CD14-positive monocyte (primary cell): ENCODE data around the gene TMEM86B. TPM values are rescaled to one million over a fixed set of nuclear protein-coding genes. Genes with fewer than 3 reads are reported as not detected.

Experiments used
- DNase-seq, 3 donors: peaks; one replicate each; pipeline ENCODE4 v3.0.0-alpha.2; 2011 to 2022
- H2AFZ ChIP-seq: 2 replicates; pipeline ENCODE4 v1.6.0; 2012; ENCODE audit warnings: mild to moderate bottlenecking, low read depth, low read length, inconsistent platforms; ENCODE audit not compliant: insufficient read depth, poor library complexity, severe bottlenecking
- H3K27ac ChIP-seq, 2 donors: 1 replicate in 1 of 2; 2 replicates in 1 of 2; pipeline ENCODE4 v1.5.1; 2012 to 2013; ENCODE audit warnings: low read length in 2 of 2, control low read depth in 1 of 2, inconsistent platforms in 1 of 2, low read depth in 1 of 2, mild to moderate bottlenecking in 1 of 2
- H3K27me3 ChIP-seq, 2 donors: one replicate each; pipeline versions ENCODE4 v1.6.0 to v1.6.1; 2011 to 2013; ENCODE audit warnings: low read length in 2 of 2; ENCODE audit not compliant: control insufficient read depth in 2 of 2, insufficient read depth in 2 of 2
- H3K36me3 ChIP-seq, 2 donors: replicated peaks in 1 of 2; 1 replicate in 1 of 2; 2 replicates in 1 of 2; pipeline versions ENCODE4 v1.5.1 to v1.6.1; 2012 to 2013; ENCODE audit warnings: low read length in 2 of 2, control low read depth in 1 of 2, inconsistent platforms in 1 of 2, mild to moderate bottlenecking in 1 of 2; ENCODE audit not compliant: insufficient read depth in 2 of 2, control insufficient read depth in 1 of 2
- H3K4me1 ChIP-seq, 2 donors: 1 replicate in 1 of 2; 2 replicates in 1 of 2; pipeline versions ENCODE4 v1.5.1 to v1.6.1; 2012 to 2013; ENCODE audit warnings: low read length in 2 of 2, control low read depth in 1 of 2, inconsistent platforms in 1 of 2, mild to moderate bottlenecking in 1 of 2, moderate library complexity in 1 of 2; ENCODE audit not compliant: insufficient read depth in 2 of 2, control insufficient read depth in 1 of 2
- H3K4me2 ChIP-seq: replicated peaks from 2 replicates; pipeline ENCODE3; 2012; ENCODE audit warnings: low read length, moderate library complexity, mild to moderate bottlenecking; ENCODE audit not compliant: poor library complexity, severe bottlenecking; ENCODE audit errors: extremely low read depth
- H3K4me3 ChIP-seq, 3 experiments: fragments of 200-600 bp in 1 of 3; sonication (generic) in 1 of 3; replicated peaks in 1 of 3; 1 replicate in 2 of 3; 2 replicates in 1 of 3; pipeline ENCODE4 v1.5.1; 2011 to 2013; ENCODE audit warnings: low read length in 3 of 3, mild to moderate bottlenecking in 3 of 3, control low read depth in 2 of 3, low read depth in 2 of 3, inconsistent platforms in 1 of 3, moderate library complexity in 1 of 3
- H3K79me2 ChIP-seq: 2 replicates; pipeline ENCODE4 v1.6.0; 2012; ENCODE audit warnings: mild to moderate bottlenecking, control low read depth, inconsistent platforms, low read length, moderate library complexity; ENCODE audit not compliant: insufficient read depth
- H3K9ac ChIP-seq: 2 replicates; pipeline ENCODE4 v1.6.0; 2017; ENCODE audit warnings: low read length, mild to moderate bottlenecking; ENCODE audit not compliant: insufficient read depth, poor library complexity, severe bottlenecking
- H3K9me3 ChIP-seq, 2 donors: replicated peaks in 1 of 2; 1 replicate in 1 of 2; 2 replicates in 1 of 2; pipeline versions ENCODE4 v1.5.1 to v1.6.1; 2012 to 2013; ENCODE audit warnings: low read length in 2 of 2, control low read depth in 1 of 2; ENCODE audit not compliant: control insufficient read depth in 1 of 2, insufficient read depth in 1 of 2
- H4K20me1 ChIP-seq: 2 replicates; pipeline ENCODE4 v1.6.0; 2012; ENCODE audit warnings: mild to moderate bottlenecking, low read length, control low read depth, moderate library complexity; ENCODE audit not compliant: insufficient read depth
- H3K27ac Mint-ChIP-seq, 7 donors: one replicate each; pipeline ENCODE4 v1.8.0; 2020; ENCODE audit warnings: mild to moderate bottlenecking in 7 of 7, mixed read lengths in 7 of 7, moderate library complexity in 6 of 7, inconsistent platforms in 2 of 7
- H3K27me3 Mint-ChIP-seq, 3 donors: one replicate each; pipeline ENCODE4 v1.8.0; 2021 to 2022; ENCODE audit warnings: low read depth in 3 of 3, mild to moderate bottlenecking in 3 of 3, mixed read lengths in 3 of 3, moderate library complexity in 3 of 3, inconsistent platforms in 1 of 3
- H3K36me3 Mint-ChIP-seq, 2 donors: one replicate each; pipeline ENCODE4 v1.8.0; 2020; ENCODE audit warnings: mixed read lengths in 2 of 2, inconsistent platforms in 1 of 2, mild to moderate bottlenecking in 1 of 2
- H3K4me1 Mint-ChIP-seq: one replicate; pipeline ENCODE4 v1.8.0; 2020; ENCODE audit warnings: mild to moderate bottlenecking, mixed read lengths
- H3K4me3 Mint-ChIP-seq, 2 donors: one replicate each; pipeline ENCODE4 v1.8.0; 2020; ENCODE audit warnings: mild to moderate bottlenecking in 2 of 2, mixed read lengths in 2 of 2, moderate library complexity in 1 of 2
- H3K9me3 Mint-ChIP-seq, 7 donors: one replicate each; pipeline ENCODE4 v1.8.0; 2020 to 2022; ENCODE audit warnings: mixed read lengths in 7 of 7, mild to moderate bottlenecking in 6 of 7, moderate library complexity in 6 of 7, inconsistent platforms in 2 of 7
- CTCF ChIP-seq: fragments of 200-600 bp; IDR thresholded peaks from one replicate; pipeline ENCODE4 v1.8.0; 2022; ENCODE audit warnings: antibody characterized with exemption, mild to moderate bottlenecking
- WGBS: methylation state at CpG from one replicate; pipeline ENCODE4 v1.1.5; 2013; ENCODE audit warnings: missing lambda C conversion rate; ENCODE audit not compliant: insufficient coverage; 5-methylcytosine and 5-hydroxymethylcytosine counted together
- intact Hi-C, 2 donors: fragments of 100-400 bp; cut with micrococcal nuclease; formaldehyde crosslinking; loops; one replicate each; pipeline versions ENCODE4 v1.15.0 to v1.15.1; 2023
- polyA plus RNA-seq, 3 donors: library from polyadenylated mRNA; depleted of rRNA in 1 of 3; unstranded in 2 of 3; stranded (reverse) in 1 of 3; fragments of 300-500 nt in 2 of 3; fragments of >200 nt in 1 of 3; fragmentation: Illumina TruSeq in 2 of 3; gene quantifications; 1 replicate in 2 of 3; 2 replicates in 1 of 3; pipeline ENCODE4 v1.2.3, GENCODE V29; 2012 to 2021

Gene TMEM86B
- polyA plus RNA-seq, 3 donors: 0.16 to 10.7 (median 0.38) TPM

- WGBS: 80% methylated on average over 13 of the region's 17 CpGs
- Mint-ChIP-seq H3K4me1 (peaks cover 18% of the 10 kb centered on the region), H3K4me3 (no peak overlapping the region), H3K9me3 (peaks cover 8 to 17% (median 15%) of the 10 kb centered on the region in 7 donors), H3K36me3 (no peaks in the 10 kb centered on the region), H3K27ac (peak overlapping the region in 1 of 7 donors; percentile 12), H3K27me3 (peaks cover 14 to 30% (median 21%) of the 10 kb centered on the region in 3 donors)
- H3K9ac ChIP-seq: no peak overlapping the region
- no peak for DNase-seq
- intact Hi-C loops: no loop called here
- no peaks in the 10 kb centered on the region for H3K36me3 ChIP-seq
- H3K27ac ChIP-seq: no peak overlapping the region
- no peak overlapping the region for H3K4me2 ChIP-seq
- no peaks in the 10 kb centered on the region for H4K20me1 ChIP-seq
- no peak overlapping the region for H3K4me3 ChIP-seq
- H2AFZ ChIP-seq: no peak overlapping the region
- no peaks in the 10 kb centered on the region for H3K79me2 ChIP-seq
- peaks cover 12 to 22% of the 10 kb centered on the region in 2 donors for H3K4me1 ChIP-seq
- no peaks in the 10 kb centered on the region for H3K27me3 ChIP-seq
- H3K9me3 ChIP-seq: peaks cover 6 to 8% of the 10 kb centered on the region in 2 donors
- TF ChIP-seq CTCF: no peak
Measured at GRCh38 chr19:55209693-55210472, 18.7 kb downstream of the TMEM86B start.

DNA sequence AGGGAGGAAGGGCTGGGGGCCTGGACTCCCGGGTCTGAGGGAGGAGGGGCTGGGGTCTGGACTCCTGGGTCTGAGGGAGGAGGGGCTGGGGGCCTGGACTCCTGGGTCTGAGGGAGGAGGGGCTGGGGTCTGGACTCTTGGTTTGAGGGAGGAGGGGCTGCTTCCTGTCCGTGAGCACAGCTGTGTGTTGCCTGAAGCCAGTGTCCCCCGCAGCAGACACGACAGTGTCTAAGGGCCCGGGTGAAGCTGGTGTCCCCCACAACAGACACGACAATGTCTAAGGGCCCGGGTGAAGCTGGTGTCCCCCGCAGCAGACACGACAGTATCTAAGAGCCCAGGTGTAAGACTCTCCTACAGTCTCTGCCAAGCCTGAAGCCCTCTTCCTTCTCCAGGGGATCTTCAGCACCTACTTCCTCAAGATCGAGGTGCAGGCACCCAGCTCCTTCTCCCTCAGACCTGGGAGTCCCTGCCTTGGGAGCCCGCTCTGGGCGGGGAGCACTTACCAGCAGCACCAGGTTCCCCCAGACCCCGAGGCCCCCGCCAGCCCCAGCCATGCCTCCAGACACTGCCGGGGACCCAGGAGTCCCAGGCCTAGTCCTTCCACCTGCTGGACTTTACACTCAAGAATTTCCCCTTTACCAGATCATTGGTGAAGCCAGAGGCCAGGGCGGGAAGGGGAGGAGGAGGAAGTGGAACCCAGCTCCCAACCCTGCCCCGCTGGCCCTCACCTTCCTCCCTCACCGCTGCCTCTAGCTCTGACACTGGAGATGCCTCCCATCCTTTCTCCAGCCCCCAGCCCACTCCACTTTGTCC, 19.5 kb downstream of the TMEM86B start, which contains the start of gene PTPRH:
TSS of gene PTPRH (minus strand) at position 622 of the 813 bp plus-strand sequence. CDS start at position 554, 68 bp downstream.
- Histone ChIP-seq H3K4me3 (no peak within 1 kb of the TSS), H3K4me1 (peaks cover 12 to 22% of the 10 kb centered on the region in 2 donors), H3K79me2 (no peaks in the 10 kb centered on the region), H3K9ac (no peak within 1 kb of the TSS), H3K27ac (no peak within 1 kb of the TSS), H2AFZ (no peak within 1 kb of the TSS), H3K36me3 (no peaks in the 10 kb centered on the region), H3K9me3 (peaks cover 6 to 8% of the 10 kb centered on the region in 2 donors), H3K4me2 (no peak within 1 kb of the TSS), H3K27me3 (no peaks in the 10 kb centered on the region), H4K20me1 (no peaks in the 10 kb centered on the region)
- Mint-ChIP-seq H3K4me3 (no peak within 1 kb of the TSS), H3K4me1 (peaks cover 18% of the 10 kb centered on the region), H3K36me3 (no peaks in the 10 kb centered on the region), H3K9me3 (peaks cover 6 to 16% (median 15%) of the 10 kb centered on the region in 7 donors), H3K27me3 (peaks cover 11 to 30% (median 26%) of the 10 kb centered on the region in 3 donors), H3K27ac (peak within 1 kb of the TSS in 3 of 7 donors; percentile 41 to 72 (median 61))
- intact Hi-C loops: no loop called here
- peak in 1 of 3 donors; percentile 31 for DNase-seq
- 41% methylated on average over 8 of the region's 18 CpGs for WGBS
- TF ChIP-seq CTCF: no peak
